ENCODE data around the gene S100P. TPM values are rescaled to one million over a fixed set of nuclear protein-coding genes. Genes with fewer than 3 reads are reported as not detected.

S100P gene
- total RNA-seq, 2 donors from 2014 or later = 1.2 TPM; not detected in 1

DNA sequence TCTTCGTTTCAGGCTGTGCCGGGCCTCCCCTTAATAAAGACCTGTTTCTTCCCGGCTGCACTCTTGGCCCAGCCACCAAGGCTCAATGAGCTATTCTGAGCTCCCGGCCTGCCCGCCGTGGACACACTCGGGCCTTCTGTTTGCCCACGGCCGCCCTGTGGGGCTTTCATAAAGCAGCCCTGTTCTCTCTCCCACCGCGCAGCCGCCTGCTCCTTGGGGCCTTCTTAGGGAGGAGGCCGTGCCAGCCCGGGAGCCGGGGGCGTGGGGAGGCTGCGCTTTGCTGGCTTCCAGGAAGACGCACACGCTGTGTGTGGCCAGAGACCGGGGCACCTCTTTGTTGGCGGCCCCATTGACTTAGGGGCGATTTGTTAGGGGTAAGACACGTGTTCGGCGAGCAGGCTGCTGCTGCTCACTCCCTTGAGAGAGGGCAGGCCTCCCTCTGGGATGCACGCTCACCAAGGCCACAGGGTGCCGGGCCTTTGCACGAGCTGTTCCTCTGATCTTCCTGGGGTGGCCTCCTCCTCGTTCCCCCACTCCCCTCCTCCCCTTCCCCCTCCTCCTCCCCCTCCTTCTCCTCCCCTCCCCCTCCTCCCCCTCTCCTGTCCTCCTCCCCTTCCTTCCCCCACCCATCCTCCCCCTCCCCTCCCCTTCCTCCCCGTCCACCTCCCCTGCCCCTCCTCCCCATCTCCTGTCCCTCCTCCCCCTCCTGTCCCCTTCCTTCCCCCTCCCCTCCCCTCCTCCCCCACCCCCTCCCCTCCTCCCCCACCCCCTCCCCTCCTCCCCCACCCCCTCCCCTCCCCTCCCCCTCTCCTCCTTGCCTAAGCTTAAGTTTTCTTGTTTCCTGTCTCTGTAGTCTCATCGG is 33.6 kb downstream of the S100P start:
- ATAC-seq (ENCODE audit: insufficient number of reproducible peaks, low FRiP score, low read depth) = no peak
- no peak for DNase-seq (ENCODE audit: low spot score)
- Histone ChIP-seq H3K36me3 (no peaks in the 10 kb centered on the region), H3K4me1 (ENCODE audit: control insufficient read depth in 1 of 2, low read depth in 2 of 2) (peaks cover 0 to 1% of the 10 kb centered on the region in 2 donors), H3K27ac (no peak overlapping the region), H3K9me3 (no peaks in the 10 kb centered on the region), H3K4me3 (no peak overlapping the region), H3K27me3 (replicated peaks; ENCODE audit: insufficient read depth) (no peaks in the 10 kb centered on the region)
- TF ChIP-seq, protein P1, sequence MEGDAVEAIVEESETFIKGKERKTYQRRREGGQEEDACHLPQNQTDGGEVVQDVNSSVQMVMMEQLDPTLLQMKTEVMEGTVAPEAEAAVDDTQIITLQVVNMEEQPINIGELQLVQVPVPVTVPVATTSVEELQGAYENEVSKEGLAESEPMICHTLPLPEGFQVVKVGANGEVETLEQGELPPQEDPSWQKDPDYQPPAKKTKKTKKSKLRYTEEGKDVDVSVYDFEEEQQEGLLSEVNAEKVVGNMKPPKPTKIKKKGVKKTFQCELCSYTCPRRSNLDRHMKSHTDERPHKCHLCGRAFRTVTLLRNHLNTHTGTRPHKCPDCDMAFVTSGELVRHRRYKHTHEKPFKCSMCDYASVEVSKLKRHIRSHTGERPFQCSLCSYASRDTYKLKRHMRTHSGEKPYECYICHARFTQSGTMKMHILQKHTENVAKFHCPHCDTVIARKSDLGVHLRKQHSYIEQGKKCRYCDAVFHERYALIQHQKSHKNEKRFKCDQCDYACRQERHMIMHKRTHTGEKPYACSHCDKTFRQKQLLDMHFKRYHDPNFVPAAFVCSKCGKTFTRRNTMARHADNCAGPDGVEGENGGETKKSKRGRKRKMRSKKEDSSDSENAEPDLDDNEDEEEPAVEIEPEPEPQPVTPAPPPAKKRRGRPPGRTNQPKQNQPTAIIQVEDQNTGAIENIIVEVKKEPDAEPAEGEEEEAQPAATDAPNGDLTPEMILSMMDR (IDR thresholded peaks at IDR 0.05) = no peak

DNA sequence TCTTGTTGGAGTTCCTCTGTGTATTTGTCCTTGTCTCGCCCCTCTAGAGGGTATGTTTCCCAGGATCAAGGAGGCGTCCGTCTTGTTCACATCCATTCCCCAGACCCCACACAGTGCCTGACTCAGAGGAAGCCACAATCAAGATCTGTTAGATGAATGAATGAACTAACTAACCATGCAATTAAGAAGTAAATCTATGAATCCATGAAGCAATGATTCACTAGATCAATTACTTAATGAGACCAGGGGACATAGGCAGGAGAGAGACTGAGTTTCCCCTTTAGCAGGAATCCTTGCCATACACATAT is 34.2 kb downstream of the S100P start:
- H3K4me1 ChIP-seq (ENCODE audit: control insufficient read depth in 1 of 2, low read depth in 2 of 2) = peaks cover 6 to 7% of the 10 kb centered on the region in 2 donors

GRCh38 chr4:6728320-6729029 is 34.8 kb downstream of the S100P start:
- Histone ChIP-seq H3K4me3 (no peak overlapping the region), H3K36me3 (no peaks in the 10 kb centered on the region), H3K27me3 (replicated peaks; ENCODE audit: insufficient read depth) (no peaks in the 10 kb centered on the region), H3K9me3 (no peaks in the 10 kb centered on the region), H3K4me1 (ENCODE audit: control insufficient read depth in 1 of 2, low read depth in 2 of 2) (peaks cover 9 to 12% of the 10 kb centered on the region in 2 donors), H3K27ac (no peak overlapping the region)
- ATAC-seq (ENCODE audit: insufficient number of reproducible peaks, low FRiP score, low read depth) = no peak
- DNase-seq (ENCODE audit: low spot score) = no peak
- TF ChIP-seq, protein P1 (IDR thresholded peaks at IDR 0.05) = no peak

More for the DNA sequence above, 34.2 kb downstream of the S100P start:
- ATAC-seq (ENCODE audit: insufficient number of reproducible peaks, low FRiP score, low read depth) (no peak), DNase-seq (ENCODE audit: low spot score) (no peak)
- H3K36me3 ChIP-seq = no peaks in the 10 kb centered on the region
- TF ChIP-seq, protein P1 (IDR thresholded peaks at IDR 0.05) = no peak
- H3K27me3 ChIP-seq (replicated peaks; ENCODE audit: insufficient read depth) = no peaks in the 10 kb centered on the region
- H3K9me3 ChIP-seq = no peaks in the 10 kb centered on the region
- H3K27ac ChIP-seq = no peak overlapping the region
- no peak overlapping the region for H3K4me3 ChIP-seq

GRCh38 chr4:6730603-6731317 is 37.1 kb downstream of the S100P start:
- Histone ChIP-seq H3K4me3 (no peak overlapping the region), H3K27ac (no peak overlapping the region), H3K9me3 (no peaks in the 10 kb centered on the region), H3K36me3 (no peaks in the 10 kb centered on the region), H3K4me1 (ENCODE audit: control insufficient read depth in 1 of 2, low read depth in 2 of 2) (peaks cover 9 to 12% of the 10 kb centered on the region in 2 donors), H3K27me3 (replicated peaks; ENCODE audit: insufficient read depth) (no peaks in the 10 kb centered on the region)
- TF ChIP-seq, protein P1 (IDR thresholded peaks at IDR 0.05) = no peak
- no peak for ATAC-seq (ENCODE audit: insufficient number of reproducible peaks, low FRiP score, low read depth)
- DNase-seq (ENCODE audit: low spot score) = no peak

DNA sequence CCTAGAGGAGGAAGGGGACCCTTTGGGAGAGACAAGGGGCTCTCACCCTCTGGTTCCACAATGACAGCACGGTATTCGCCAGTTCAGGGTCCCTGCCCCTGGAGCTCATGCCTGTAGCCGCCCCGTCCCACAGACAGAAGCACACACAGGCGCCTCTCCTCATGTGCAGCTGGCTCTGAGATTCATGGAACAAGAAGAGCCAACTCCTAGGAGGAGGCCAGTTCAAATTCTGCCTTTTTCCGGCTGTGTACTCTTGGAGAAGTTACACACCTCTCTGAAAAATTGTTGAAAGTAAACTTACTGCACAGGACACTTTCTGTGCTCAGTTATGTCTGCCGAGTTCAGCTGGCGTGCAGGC is 37.6 kb downstream of the S100P start:
- DNase-seq (ENCODE audit: low spot score) = no peak
- no peak for ATAC-seq (ENCODE audit: insufficient number of reproducible peaks, low FRiP score, low read depth)
- no peaks in the 10 kb centered on the region for H3K9me3 ChIP-seq
- TF ChIP-seq, protein P1 (IDR thresholded peaks at IDR 0.05) = no peak
- H3K27me3 ChIP-seq (replicated peaks; ENCODE audit: insufficient read depth) = no peaks in the 10 kb centered on the region
- no peak overlapping the region for H3K27ac ChIP-seq
- H3K4me3 ChIP-seq = no peak overlapping the region
- H3K4me1 ChIP-seq (ENCODE audit: control insufficient read depth in 1 of 2, low read depth in 2 of 2) = peaks cover 9 to 12% of the 10 kb centered on the region in 2 donors
- no peaks in the 10 kb centered on the region for H3K36me3 ChIP-seq
